HG02840 (cell line): ENCODE data around the gene MOB1A.
A peak's percentile ranks its signal among the peaks of the same experiment; 100 is the strongest.
"Not testable (repeated sequence)": the region's sequence is repeated elsewhere in the genome, so short reads cannot be mapped to it uniquely, and the experiment has no call there.

Source experiments
- ATAC-seq: cut with Tn5 transposase; IDR thresholded peaks from one replicate; pipeline ENCODE4 v1.9.1; 2021; ENCODE audit warnings: mild to moderate bottlenecking, moderate library complexity, moderate number of reproducible peaks; ENCODE audit not compliant: unreplicated experiment, low FRiP score

MOB1A gene

GRCh38 chr2:74178211-74179062, at the start of gene MOB1A:
MOB1A (minus strand) TSS chr2:74178879; CDS start chr2:74178674, 205 bp downstream.
- peak; percentile 83 for ATAC-seq

- ATAC-seq: no peak
Measured at GRCh38 chr2:74227646-74228045, 49.0 kb upstream of the MOB1A start.

- ATAC-seq: no peak
Measured at GRCh38 chr2:74226648-74227213, 48.1 kb upstream of the MOB1A start.

DNA sequence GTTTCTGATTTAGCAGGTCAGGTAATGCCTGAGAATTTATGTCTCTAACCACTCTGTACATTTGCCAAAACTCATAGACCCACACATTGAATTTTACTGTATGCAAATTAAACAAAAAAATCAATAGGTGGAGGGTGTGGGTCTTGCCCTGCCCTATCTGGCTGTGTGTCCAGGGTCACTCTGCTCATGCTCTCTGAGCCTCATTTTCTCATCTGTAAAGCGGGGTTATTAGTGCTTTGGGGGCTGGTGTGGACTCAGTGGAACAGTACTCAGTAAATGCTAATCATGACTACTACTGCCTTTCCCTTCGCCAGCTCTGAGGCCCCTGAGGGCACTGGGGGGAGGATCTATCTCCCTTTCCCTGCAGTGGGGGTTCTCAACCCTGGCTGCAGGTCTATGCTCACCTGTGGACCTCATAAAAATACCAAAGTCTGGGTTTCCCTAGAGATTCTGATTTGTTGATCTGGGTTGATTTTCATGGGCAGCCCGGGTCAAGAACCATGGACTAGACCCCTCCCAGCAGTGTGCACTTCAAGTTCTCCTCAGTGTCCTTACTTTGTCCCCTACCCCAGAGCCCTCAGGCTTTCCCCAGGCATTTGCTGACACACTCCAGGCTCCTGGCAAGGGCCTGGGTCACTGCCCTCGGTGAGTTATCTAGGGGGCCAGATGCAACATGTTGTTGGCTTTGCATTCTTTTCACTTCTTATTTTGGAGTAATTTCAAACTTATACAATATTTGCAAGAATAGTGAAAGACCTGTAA, 47.2 kb upstream of the MOB1A start:
- no peak for ATAC-seq

DNA sequence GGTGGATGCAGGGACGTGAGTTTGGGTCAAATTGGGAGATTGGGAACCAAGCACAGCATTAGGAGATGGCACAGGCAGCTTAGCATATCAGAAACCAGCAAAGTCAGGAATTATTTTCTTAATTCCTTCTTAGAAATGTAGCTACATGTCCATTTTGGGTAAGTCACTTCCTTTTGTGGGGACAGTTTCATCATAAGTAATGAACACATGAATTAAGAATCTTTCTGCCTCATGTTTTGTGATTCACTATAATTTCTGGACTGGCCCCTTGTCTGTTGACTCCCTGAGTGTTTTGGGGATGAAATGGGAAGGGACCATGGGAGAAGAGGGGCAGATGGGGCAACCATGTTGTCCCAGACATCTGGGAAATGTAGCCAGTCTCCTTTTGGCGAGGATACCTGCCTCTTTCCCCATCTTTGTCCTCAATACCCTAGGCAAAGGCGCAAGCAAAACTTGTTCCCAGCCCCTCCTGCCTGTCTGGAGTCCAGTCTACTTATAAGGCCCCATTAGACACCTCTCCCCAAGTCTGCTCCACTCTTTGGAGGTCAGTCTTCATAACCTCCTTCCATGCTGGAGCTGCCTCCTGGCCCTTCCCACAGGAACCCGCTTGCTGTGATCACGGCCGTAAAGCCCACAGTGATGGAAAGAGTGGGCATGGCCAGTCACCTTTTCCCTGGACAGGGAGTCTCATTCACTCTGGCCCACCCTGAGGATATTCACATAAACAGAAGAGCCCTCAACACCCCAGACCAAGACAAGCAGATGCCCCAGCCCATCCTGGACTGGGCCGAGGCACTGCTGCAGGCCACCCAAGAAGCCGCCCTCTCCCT, 45.5 kb upstream of the MOB1A start:
- no peak for ATAC-seq

DNA sequence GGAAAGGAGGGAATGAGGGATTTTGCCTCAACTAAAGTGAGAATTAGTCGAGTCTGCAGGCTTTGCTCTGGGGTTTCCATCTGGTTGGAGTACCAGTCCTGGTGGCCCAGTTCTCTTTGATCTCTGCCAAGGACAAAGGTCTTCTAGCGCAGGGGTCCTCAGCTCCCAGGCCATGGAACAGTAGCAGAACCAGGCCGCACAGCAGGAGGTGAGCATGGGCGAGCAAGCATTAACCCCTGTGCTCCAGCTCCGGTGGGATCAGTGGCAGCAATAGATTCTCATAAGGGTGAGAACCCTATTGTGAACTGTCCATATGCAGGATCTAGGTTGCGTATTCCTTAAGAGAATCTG, 43.6 kb upstream of the MOB1A start:
- no peak for ATAC-seq

DNA sequence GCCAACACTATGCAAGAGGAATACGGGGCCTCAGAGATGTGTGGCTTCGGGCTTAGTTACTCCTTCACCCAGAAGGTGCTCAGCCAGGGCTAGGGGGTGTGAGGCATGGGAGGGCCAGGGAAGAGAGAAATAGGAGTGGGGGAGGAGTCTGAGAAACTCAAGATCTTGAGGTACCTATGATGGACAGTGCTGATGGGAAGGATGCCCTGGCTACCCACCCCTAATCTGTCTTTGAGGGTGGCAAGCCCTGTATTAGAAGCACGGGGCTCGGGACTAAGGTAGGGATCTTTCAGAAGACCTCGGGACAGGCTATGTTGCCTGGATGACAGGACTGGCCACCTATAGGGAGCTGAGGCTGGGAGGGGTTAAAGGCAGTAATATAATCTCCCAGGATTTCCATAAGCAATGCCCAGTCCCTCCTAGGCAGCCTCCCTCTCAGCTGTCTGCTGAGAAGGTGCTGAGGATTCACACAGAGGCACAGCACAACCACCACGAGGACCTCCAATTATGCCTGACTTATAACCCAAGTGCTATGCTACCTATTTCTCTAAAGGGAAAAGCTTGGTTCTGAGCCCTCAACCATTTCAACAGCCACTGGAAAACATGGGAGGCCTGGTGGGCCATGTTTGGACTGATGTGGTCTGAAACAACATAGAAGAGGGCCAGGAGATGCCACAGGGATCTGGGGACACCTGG, 43.1 kb upstream of the MOB1A start:
- ATAC-seq: no peak

- ATAC-seq: no peak
Measured at GRCh38 chr2:74221091-74221490, 42.4 kb upstream of the MOB1A start.

- no peak for ATAC-seq
Measured at GRCh38 chr2:74219846-74220486, 41.3 kb upstream of the MOB1A start.

GRCh38 chr2:74216642-74217041, 38.0 kb upstream of the MOB1A start:
- ATAC-seq: no peak

DNA sequence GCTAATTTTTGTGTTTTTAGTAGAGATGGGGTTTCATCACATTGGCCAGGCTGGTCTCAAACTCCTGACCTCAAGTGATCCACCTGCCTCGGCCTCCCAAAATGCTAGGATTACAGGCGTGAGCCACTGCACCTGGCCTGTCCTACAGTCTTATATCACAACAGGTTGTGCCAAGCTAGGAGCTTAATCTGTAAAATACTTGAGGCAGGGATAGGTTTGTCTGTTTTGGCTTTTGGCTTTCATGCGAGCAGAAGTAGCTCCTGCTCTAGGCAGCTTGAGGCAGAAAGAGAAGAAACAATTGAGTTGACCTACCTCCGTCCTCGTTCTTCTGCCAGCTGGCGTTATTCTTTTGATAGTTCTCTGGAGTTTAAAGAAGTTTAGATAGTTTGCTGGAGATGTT, 37.1 kb upstream of the MOB1A start:
- not testable (repeated sequence) for ATAC-seq

DNA sequence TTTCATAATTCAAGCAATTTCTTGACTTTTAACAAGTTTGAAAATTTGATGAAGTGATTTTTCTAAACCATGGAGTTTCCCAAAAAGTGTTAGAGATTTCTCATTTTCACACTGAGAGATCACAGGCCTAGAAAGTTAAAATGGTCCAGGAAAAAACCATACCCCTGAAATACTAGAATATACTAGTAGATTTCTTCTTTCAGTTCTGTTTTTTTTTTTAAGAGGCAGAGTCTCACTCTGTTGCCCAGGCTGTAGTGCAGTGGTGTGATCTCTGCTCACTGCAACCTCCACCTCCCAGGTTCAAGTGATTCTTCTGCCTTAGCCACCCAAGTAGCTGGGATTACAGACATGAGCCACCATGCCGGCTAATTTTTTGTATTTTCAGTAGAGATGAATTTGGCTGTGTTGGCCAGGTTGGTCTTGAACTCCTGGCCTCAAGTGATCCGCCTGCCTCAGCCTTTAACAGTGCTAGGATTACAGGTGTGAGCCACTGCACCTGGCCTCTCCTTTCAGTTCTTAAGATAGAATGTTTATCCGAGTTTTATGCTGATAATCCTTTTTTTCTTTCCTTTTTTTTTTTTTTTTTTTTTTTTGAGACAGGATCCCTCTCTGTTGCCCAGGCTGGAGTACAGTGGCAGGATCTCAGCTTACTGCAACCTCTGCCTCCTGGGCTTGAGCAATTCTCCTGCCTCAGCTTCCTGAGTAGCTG, 34.2 kb upstream of the MOB1A start:
- ATAC-seq: no peak

GRCh38 chr2:74206180-74206688, 27.6 kb upstream of the MOB1A start:
- peak; percentile 77 for ATAC-seq

DNA sequence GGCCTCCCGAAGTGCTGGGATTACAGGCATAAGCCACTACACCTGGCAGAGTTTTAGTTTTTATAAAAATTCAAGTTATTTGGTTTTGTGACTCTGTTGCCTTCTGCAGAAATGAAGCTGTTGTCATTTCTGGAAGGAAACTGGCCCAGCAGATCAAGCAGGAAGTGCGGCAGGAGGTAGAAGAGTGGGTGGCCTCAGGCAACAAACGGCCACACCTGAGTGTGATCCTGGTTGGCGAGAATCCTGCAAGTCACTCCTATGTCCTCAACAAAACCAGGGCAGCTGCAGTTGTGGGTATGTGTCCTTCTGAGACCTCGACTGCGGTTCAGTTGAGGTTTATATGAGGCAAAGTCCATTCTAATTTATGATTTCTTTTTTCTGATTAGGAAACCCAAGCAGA, 26.9 kb upstream of the MOB1A start:
- ATAC-seq: no peak

GRCh38 chr2:74205113-74205512, 26.4 kb upstream of the MOB1A start:
- no peak for ATAC-seq

DNA sequence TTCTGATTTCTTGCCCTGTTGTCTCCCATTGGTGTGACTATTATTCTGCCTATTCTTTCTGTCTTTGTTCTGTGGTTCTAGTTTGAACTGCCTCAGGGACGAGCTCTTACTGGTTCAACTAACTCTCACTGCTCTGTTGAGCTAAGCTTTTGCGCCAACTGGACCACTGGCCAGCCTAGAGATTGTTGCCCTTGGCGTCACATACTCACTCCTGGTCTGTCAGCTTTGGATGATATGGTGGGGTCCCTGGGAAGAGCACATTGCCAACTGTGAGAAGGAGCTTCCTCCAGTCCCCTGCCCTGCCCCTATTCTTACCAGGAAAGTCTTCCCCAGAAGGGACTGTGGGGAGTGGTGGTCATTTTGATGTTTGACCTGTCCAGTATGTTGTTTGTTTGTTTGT, 25.8 kb upstream of the MOB1A start:
- no peak for ATAC-seq

DNA sequence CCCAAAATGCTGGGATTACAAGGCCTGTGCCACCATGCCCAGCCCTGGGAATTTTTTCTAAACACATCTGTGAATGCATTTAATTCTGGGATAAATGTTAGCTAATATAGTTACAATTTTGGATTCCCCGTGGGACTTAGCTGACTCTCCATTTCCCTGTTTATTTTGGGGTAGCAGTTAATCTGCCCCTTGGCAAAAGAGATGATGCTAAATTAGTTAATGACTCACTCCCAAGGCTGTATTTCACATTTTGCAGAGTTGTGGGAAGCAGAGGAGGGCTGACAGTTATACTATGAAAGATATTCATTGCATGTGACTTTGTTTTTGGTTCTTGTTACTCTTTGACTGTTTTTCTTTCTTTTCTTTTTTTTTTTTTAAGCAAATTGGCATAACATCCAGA, 22.9 kb upstream of the MOB1A start:
- ATAC-seq: no peak

GRCh38 chr2:74201196-74201595, 22.5 kb upstream of the MOB1A start:
- ATAC-seq: no peak

DNA sequence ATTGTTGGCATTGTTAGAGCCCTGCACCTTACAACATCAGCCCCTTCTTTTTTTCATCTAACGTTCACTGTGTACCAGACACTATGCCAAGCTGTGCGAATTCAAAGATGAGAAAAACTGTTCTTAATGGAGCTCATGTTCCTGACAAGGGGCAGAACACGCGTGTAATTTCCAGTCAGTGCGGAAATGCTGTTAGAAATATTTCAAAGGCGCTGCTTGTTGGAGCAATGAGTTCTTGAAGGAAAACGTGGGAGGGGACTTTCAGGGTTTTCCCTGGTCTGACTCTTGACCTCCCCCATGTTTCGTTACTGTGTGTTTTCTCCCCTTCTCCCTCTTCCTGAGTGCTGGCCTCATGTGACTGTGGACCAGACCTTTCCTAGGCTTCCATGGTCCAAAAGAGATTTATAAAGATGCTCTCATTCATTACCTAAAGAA, 21.2 kb upstream of the MOB1A start:
- ATAC-seq: no peak
